Ishikawa (cell line): ENCODE results near the gene GYPA.
"Not testable (repeated sequence)": the region's sequence is repeated elsewhere in the genome, so short reads cannot be mapped to it uniquely, and the experiment has no call there.

ENCODE experiments used
- CEBPB ChIP-seq: IDR thresholded peaks from 2 replicates; pipeline ENCODE4 v1.6.1; 2012
- CREB1 ChIP-seq: IDR thresholded peaks from 2 replicates; pipeline ENCODE4 v1.6.1; 2012; ENCODE audit warnings: low read depth
- EGR1 ChIP-seq: IDR thresholded peaks from 2 replicates; pipeline ENCODE4 v1.6.1; 2012
- EP300 ChIP-seq: IDR thresholded peaks from 2 replicates; pipeline ENCODE4 v1.6.1; 2012; ENCODE audit warnings: borderline replicate concordance
- FOXM1 ChIP-seq: IDR thresholded peaks from 2 replicates; pipeline ENCODE4 v1.6.1; 2012; ENCODE audit warnings: low read depth, borderline replicate concordance
- NFIC ChIP-seq: IDR thresholded peaks from 2 replicates; pipeline ENCODE4 v1.6.1; 2012
- RAD21 ChIP-seq: IDR thresholded peaks from 2 replicates; pipeline ENCODE4 v1.6.1; 2012; ENCODE audit warnings: low read depth
- TAF1 ChIP-seq: IDR thresholded peaks from 2 replicates; pipeline ENCODE4 v1.6.1; 2012; ENCODE audit warnings: low read depth, mild to moderate bottlenecking
- TCF12 ChIP-seq: IDR thresholded peaks from 2 replicates; pipeline ENCODE4 v1.6.1; 2012; ENCODE audit warnings: low read depth
- TEAD4 ChIP-seq: IDR thresholded peaks from 2 replicates; pipeline ENCODE4 v1.6.1; 2012
- YY1 ChIP-seq: IDR thresholded peaks from 2 replicates; pipeline ENCODE4 v1.6.1; 2012; ENCODE audit warnings: low read depth
- ZBTB7A ChIP-seq: IDR thresholded peaks from 2 replicates; pipeline ENCODE4 v1.6.1; 2012; ENCODE audit warnings: low read depth
- TF ChIP-seq, protein P1 (sequence below): IDR thresholded peaks from 2 replicates; pipeline ENCODE4 v1.6.1; 2012; ENCODE audit warnings: low read depth, mild to moderate bottlenecking
- TF ChIP-seq, protein P2 (sequence below): IDR thresholded peaks from 2 replicates; pipeline ENCODE4 v1.6.1; 2012
- TF ChIP-seq, protein P3 (sequence below): IDR thresholded peaks from 2 replicates; pipeline ENCODE4 v1.6.1; 2012

Gene GYPA

DNA sequence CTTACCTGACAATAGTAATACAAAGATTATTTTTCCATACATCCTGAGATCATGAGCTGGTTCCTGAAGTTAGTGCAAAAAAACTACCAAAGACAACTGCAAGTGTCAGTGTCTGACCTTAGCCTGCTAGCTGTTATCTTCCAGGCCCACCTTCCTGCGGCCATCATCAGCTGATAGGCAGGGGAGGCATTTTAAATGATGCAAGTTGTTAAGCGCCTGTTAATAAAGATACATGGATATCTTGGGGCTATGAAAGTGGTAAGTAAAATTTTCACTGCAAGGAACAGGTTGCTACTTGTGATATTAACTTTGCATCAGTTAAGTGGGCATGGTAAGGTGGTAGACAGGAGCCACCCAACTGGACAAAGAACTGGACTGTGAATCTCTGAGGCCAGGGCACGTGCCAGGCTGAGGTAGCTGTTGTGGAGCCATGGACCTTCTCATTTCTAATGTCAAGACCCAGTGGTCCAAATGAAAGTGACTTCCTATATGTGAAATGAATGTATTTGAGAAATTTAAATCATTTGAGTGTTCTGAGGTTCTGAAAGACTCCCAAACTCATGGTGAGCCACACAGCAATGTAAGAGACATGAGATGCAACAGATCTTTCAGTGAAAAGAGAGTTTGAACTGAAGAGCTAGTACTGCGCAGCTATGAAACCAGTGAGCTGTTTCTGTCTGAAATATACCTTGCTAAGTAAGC, at the start of gene GYPA:
GYPA (minus strand) TSS at position 125 of the 702 bp plus-strand sequence; CDS start at position 42, 83 bp downstream.
- TF ChIP-seq, protein P1, sequence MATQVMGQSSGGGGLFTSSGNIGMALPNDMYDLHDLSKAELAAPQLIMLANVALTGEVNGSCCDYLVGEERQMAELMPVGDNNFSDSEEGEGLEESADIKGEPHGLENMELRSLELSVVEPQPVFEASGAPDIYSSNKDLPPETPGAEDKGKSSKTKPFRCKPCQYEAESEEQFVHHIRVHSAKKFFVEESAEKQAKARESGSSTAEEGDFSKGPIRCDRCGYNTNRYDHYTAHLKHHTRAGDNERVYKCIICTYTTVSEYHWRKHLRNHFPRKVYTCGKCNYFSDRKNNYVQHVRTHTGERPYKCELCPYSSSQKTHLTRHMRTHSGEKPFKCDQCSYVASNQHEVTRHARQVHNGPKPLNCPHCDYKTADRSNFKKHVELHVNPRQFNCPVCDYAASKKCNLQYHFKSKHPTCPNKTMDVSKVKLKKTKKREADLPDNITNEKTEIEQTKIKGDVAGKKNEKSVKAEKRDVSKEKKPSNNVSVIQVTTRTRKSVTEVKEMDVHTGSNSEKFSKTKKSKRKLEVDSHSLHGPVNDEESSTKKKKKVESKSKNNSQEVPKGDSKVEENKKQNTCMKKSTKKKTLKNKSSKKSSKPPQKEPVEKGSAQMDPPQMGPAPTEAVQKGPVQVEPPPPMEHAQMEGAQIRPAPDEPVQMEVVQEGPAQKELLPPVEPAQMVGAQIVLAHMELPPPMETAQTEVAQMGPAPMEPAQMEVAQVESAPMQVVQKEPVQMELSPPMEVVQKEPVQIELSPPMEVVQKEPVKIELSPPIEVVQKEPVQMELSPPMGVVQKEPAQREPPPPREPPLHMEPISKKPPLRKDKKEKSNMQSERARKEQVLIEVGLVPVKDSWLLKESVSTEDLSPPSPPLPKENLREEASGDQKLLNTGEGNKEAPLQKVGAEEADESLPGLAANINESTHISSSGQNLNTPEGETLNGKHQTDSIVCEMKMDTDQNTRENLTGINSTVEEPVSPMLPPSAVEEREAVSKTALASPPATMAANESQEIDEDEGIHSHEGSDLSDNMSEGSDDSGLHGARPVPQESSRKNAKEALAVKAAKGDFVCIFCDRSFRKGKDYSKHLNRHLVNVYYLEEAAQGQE: not testable (repeated sequence)
- TF ChIP-seq FOXM1, TAF1: not testable (repeated sequence)

DNA sequence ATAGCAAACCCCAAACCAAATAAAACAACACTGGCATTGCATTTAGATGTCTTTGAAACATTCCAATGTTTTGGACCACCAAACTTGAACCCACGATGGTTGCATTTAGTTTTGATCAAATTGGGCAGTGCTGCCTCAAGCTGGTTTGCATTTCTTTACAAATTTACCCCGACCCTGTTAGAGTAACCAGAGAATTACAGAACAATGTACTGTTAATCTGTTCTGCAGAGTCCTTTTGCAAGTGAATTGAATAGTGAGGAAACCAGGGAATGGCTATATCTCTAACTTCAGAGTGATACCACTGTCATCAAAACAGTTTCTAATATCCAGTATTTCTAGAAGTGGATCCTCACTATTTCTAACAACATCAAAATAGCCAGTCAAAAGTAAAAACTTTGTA, 49.5 kb upstream of the GYPA start:
- no peak for TF ChIP-seq TEAD4

DNA sequence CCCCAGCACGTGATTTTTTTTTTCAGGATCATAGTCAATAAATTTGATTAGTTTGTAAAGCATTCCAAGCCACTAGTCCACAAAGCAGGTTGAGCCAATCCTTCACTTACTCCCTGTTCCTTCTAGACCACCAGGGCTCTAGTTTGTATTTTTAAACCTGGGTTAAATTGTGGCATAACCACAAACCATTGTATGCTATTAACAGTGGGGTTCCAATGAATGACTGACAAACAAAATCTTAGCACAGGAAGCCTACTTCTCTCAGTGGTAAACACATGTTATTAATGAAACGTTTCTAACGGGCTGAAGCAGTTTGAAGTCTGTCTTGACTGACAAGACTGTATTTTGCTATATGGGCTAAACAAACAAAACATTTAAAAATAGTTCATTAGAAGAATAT, 48.6 kb upstream of the GYPA start:
- no peak for TF ChIP-seq TCF12

DNA sequence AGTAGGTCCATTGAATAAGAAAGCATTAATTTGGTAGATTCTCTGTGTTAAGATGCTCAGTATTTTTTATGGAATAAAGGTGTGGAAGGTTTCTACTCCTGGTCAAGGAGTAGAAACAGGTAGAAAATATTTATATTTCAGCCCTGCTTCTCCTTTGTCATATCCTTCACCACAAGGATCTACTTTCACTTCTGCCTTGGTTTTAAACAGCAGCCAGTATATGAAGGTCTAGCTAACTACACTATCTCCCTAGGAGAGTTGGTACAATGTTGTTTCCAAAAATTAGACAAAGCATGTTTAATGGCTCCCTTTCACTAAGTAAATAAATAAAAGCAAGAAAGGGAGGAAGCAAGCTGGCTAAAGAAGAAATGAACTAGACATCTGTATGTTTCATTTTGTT, 44.6 kb upstream of the GYPA start:
- TF ChIP-seq, protein P1: no peak
- TF ChIP-seq, protein P2, sequence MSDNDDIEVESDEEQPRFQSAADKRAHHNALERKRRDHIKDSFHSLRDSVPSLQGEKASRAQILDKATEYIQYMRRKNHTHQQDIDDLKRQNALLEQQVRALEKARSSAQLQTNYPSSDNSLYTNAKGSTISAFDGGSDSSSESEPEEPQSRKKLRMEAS: no peak
- no peak for TF ChIP-seq EP300
- TF ChIP-seq FOXM1: no peak
- TF ChIP-seq RAD21: no peak
- no peak for TF ChIP-seq TCF12
- no peak for TF ChIP-seq ZBTB7A
- no peak for TF ChIP-seq CEBPB
- no peak for TF ChIP-seq CREB1
- no peak for TF ChIP-seq EGR1

DNA sequence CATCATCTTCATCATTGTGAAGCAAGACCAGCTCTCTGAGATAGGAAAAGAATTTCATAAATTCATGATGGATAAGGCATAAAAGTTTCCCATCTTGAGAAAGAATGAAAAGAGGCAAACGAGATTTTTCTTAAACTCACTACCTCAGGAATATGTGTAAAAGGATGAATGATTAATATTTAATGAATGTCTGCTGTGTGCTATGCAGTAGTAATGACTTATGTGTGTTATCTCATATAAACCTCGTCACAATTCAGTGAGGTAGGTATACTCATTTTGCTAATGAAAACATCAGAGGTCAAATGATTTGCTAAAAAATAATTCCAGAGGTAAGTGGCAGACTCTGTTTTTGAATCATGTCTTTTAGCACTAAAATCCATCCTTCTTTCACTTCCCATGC, 42.6 kb upstream of the GYPA start:
- TF ChIP-seq EGR1 (no peak), CREB1 (no peak), NFIC (no peak), CEBPB (no peak), FOXM1 (no peak), ZBTB7A (no peak), TEAD4 (no peak), TAF1 (no peak)
- TF ChIP-seq, protein P3, sequence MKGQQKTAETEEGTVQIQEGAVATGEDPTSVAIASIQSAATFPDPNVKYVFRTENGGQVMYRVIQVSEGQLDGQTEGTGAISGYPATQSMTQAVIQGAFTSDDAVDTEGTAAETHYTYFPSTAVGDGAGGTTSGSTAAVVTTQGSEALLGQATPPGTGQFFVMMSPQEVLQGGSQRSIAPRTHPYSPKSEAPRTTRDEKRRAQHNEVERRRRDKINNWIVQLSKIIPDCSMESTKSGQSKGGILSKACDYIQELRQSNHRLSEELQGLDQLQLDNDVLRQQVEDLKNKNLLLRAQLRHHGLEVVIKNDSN: no peak
- TF ChIP-seq, protein P1: no peak
- TF ChIP-seq, protein P2: no peak

DNA sequence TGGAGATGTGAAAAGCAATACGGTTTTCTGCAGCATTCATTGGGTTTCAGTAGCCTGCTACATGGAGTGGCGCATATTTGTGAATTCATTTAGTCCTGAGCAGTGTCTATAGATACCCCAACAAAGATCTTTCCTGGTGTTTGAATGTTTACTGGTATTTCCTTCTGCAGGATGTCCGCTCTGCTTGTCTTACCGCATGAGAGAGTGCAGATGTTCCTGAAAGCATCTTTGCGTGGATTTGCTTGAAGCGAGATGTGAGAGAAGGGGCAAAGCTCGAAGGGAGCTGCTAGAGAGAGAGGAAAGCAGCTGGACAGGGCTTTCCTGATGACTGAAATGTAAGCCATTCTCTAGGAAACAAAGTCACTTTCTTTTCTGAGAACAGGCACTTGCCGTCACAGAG, 40.9 kb upstream of the GYPA start:
- TF ChIP-seq ZBTB7A (no peak), TCF12 (no peak), RAD21 (no peak), FOXM1 (no peak), TAF1 (no peak), CEBPB (no peak), TEAD4 (no peak), EGR1 (no peak), YY1 (no peak), NFIC (no peak)
- TF ChIP-seq, protein P3: no peak
